AG08396 (cell line): ENCODE measurements around the gene COG1.
A peak's percentile ranks its signal among the peaks of the same experiment; 100 is the strongest.

Experiments
- DNase-seq: peaks from one replicate; pipeline ENCODE4 v3.0.0; 2012; ENCODE audit warnings: low spot score, mixed read lengths

Gene COG1

GRCh38 chr17:73199751-73200317, 7.0 kb downstream of the COG1 start:
- no peak for DNase-seq

GRCh38 chr17:73200476-73200875, 7.6 kb downstream of the COG1 start:
- no peak for DNase-seq

- no peak for DNase-seq
Observed at GRCh38 chr17:73201215-73202069, 8.6 kb downstream of the COG1 start.

- DNase-seq, result no peak
Observed at GRCh38 chr17:73203135-73203787, 10.4 kb downstream of the COG1 start.

- no peak for DNase-seq
Observed at GRCh38 chr17:73203788-73204479, 11.1 kb downstream of the COG1 start.

GRCh38 chr17:73205459-73205961, 12.7 kb downstream of the COG1 start:
- DNase-seq, result no peak

- no peak for DNase-seq
Observed at GRCh38 chr17:73208139-73208827, 15.4 kb downstream of the COG1 start.

- no peak for DNase-seq
Observed at GRCh38 chr17:73209436-73209835, 16.6 kb downstream of the COG1 start.

GRCh38 chr17:73210002-73210678, 17.3 kb downstream of the COG1 start:
- peak; percentile 48 for DNase-seq

GRCh38 chr17:73211745-73212144, 18.9 kb downstream of the COG1 start:
- no peak for DNase-seq

- DNase-seq, result no peak
Observed at GRCh38 chr17:73214008-73214407, 21.2 kb downstream of the COG1 start.

GRCh38 chr17:73214851-73215250, 22.0 kb downstream of the COG1 start:
- DNase-seq, result no peak

- no peak for DNase-seq
Observed at GRCh38 chr17:73215447-73215846, 22.6 kb downstream of the COG1 start.

- no peak for DNase-seq
Observed at GRCh38 chr17:73223626-73224230, 30.9 kb downstream of the COG1 start.

GRCh38 chr17:73224237-73224636, 31.4 kb downstream of the COG1 start:
- no peak for DNase-seq

GRCh38 chr17:73224663-73225305, 31.9 kb downstream of the COG1 start:
- DNase-seq, result no peak

- DNase-seq, result no peak
Observed at GRCh38 chr17:73226556-73227172, 33.8 kb downstream of the COG1 start.

- no peak for DNase-seq
Observed at GRCh38 chr17:73227379-73227778, 34.5 kb downstream of the COG1 start.

GRCh38 chr17:73227944-73228343, 35.1 kb downstream of the COG1 start:
- DNase-seq, result no peak

- peak; percentile 92 for DNase-seq
Observed at GRCh38 chr17:73228748-73229236, 35.9 kb downstream of the COG1 start.
